GM18858 (cell line): ENCODE results near the gene WDR88.
"Not testable (repeated sequence)": the region's sequence is repeated elsewhere in the genome, so short reads cannot be mapped to it uniquely, and the experiment has no call there.

Source experiments
- ATAC-seq: cut with Tn5 transposase; IDR thresholded peaks from one replicate; pipeline ENCODE4 v1.9.1; 2021; ENCODE audit not compliant: unreplicated experiment

Gene WDR88

GRCh38 chr19:33210266-33210940 lies 78.5 kb downstream of the WDR88 start:
- ATAC-seq = no peak

DNA sequence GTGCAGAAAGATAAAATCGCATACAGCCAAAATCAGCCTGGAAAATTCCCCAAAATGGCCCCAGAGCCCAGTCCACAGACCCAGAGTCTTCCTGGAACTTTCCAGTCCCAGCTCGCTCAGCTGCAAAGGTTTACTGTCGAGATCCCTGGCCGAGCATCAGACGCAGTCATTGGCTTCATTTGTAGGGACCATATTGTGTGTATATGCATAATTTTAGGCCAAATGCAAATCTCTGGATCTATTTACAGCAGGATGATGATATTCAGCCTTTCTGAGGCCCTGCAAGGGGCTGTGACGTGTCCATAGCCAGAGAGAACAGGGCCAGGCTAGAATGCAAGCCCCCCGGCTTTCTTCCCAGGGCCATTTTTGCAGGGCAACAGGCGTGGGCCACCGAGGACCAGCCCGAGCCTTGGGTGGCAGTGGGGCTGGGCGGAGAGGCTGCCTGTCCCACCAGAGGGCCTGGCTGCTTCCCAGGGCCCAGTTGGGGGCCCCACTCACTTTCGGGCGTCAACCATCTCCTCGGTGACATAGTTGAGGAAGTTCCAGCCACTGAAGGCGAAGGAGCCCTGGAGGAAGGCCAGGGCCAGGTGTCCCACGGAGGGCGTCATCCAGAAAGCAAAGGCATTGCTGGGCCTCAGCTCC lies 80.0 kb downstream of the WDR88 start:
- ATAC-seq = no peak

GRCh38 chr19:33212436-33213172 lies 80.7 kb downstream of the WDR88 start:
- ATAC-seq = no peak

DNA sequence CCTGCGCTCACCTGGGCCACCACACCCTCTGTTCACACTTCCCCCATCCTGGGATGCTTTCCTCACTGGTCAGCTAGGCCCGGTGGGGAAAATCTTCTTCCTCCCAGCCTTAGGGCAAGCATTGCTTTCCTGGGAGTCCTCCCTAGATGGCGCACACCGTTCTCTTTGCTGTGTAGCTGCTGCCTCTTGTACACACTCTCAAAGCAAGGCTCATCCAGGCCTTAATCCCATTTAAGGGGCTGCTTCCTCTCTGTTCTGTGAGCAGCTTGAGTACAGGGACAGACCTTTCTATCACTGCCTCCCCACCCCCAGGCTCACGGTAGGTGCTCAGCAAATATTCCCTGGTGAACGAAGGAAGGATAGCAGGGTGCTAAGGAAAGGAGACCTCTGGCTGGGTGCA lies 82.7 kb downstream of the WDR88 start:
- no peak for ATAC-seq

DNA sequence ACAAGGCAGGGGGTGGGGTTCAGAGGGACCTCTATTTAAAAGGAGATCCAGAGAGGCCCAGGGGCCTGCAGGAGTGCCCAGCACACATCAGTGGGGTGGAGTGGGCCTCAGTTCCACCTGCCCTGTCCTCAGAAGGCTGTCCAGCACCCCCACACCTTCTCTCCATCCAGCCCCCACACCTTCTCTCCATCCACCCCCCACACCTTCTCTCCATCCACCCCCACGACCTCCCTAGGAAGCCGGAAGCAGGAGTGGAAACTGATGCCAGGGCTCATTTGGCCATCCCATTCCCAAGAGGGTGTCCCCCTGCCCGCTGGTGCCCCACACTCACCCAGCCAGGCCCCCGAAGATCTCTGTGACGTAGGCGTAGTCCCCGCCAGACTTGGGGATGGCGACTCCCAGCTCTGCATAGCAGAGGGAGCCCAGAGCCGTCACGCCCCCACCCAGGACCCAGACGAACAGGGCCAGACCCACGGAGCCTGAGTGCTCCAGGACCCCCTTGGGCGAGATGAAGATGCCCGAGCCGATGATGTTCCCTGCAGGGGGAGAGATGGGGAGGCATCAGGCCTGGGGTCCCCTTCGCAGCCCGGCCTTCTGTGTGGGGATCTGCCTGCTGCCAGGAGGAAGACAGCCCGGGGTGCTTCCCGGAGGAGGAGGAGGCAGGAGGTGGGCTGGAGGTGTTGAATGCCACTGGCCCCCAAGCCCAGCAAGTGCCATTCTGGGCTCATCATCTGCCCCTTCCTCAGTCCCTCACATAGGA lies 83.7 kb downstream of the WDR88 start:
- no peak for ATAC-seq

- no peak for ATAC-seq
Observed at GRCh38 chr19:33216198-33216830, 84.4 kb downstream of the WDR88 start.

- no peak for ATAC-seq
Observed at GRCh38 chr19:33217881-33218280, 86.0 kb downstream of the WDR88 start.

DNA sequence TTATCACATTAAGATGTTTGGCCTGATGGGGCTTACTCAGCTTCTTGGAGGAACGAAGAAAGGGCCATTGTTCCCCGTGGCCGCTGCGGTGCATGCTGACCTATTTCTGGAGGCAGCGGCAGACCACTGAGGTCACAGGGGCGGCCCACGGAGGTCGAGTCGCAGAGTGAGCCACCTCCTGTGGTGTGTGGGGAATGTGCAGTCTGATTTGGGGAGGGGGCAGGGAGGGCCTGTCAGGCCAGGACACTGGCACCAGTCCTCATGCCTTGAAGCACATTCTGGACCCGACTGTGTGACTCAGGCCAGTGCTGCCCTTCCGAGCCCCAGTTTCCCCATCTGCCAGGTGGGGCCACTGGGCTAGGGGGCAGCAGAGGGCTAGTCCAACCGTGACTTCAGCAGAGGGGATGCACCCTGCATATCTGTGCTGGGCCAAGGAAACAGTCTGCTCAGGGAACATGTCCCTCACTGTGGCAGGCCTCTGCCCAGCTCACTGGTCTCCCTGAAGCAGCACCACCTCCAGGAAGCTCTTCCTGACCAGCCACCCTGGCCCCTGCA lies 87.4 kb downstream of the WDR88 start:
- ATAC-seq = no peak

GRCh38 chr19:33220115-33220514 lies 88.2 kb downstream of the WDR88 start:
- ATAC-seq = no peak

DNA sequence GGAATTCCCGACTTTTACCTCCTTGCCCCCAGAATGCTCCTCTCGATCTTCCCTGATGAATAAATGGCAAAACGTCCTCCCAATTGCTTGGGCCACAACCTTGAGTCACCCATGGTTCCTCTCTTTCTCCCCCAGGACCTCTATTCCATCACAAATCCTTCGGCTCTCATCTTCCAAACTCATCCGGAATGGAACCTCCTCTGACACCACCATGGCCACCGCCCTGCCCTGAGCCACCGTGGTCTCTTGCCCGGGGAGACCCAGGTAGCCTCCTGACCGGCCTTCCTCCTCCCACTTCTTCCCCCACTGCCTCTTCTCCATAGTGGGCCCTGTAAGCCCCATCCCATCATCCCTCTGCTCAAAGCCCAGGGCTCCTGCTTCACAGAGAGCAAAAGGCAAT lies 88.8 kb downstream of the WDR88 start:
- no peak for ATAC-seq

DNA sequence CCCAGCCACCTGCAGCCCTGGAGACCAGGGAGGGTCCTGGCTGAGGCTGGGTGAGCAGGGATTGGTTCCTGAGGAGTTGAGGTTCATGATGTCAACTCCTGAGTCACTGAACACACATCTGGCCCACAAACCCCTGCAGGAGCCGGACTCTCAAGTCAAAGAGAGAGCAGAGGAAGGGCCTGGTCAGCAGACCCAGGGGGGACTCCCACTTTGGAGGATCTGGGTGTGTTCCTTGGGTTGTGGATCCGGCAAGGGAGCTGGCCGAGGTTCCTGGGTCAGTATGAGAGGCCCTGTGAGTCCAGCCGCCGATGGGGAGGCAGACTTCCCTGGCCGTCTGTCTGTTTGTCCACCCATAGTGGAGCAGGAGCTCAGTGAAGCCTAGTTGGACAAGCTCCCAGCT lies 89.7 kb downstream of the WDR88 start:
- ATAC-seq = no peak

GRCh38 chr19:33222255-33222654 lies 90.3 kb downstream of the WDR88 start:
- not testable (repeated sequence) for ATAC-seq

- no peak for ATAC-seq
Observed at GRCh38 chr19:33224694-33225457, 93.0 kb downstream of the WDR88 start.
